Measurements from ENCODE around the gene PEX11A.

GRCh38 chr15:89728254-89728653 is 37.7 kb upstream of the PEX11A start:
- TF ChIP-seq CTCF (IDR thresholded peaks at IDR 0.05) (no peak), POLR2AphosphoS5 (IDR thresholded peaks at IDR 0.05) (peak in 1 of 4 donors; percentile 28), POLR2A (IDR thresholded peaks at IDR 0.05) (no peak)

Data from sigmoid colon (tissue), 4 donors.